Activated CD4-positive, CD25-positive, alpha-beta regulatory T cell treated with anti-CD3 and anti-CD28 coated beads, Interleukin-2, amount 50 U/mL, for 24 hours (primary cell): Measurements from ENCODE around the gene PPIL4.

Source experiments
- ATAC-seq, 2 donors: fragments of 150-1000 bp; cut with Tn5 transposase; one replicate each; pipeline ENCODE4 v1.10.0; 2021; ENCODE audit warnings: mild to moderate bottlenecking in 1 of 2, moderate library complexity in 1 of 2

The PPIL4 gene

GRCh38 chr6:149515494-149515893 is 30.3 kb downstream of the PPIL4 start:
- no peak for ATAC-seq

DNA sequence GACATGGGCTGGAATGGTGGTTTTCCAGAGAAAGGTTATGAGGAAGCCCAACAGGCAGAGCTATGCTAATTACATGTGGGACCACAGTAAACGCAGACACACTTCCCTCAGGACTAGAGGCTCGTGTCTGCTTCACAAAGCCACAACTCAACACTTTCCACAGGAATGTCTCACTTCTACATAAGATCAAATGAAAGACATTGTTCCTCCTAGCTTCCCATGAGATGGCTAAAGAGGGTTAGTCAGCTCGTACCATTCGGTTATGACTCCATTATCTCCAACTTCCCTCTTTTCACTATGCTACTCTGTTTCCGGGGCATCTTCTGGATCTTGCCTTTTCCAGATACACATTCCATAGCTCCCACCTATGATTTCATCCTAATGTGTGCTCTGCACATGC is 31.9 kb downstream of the PPIL4 start:
- no peak for ATAC-seq

DNA sequence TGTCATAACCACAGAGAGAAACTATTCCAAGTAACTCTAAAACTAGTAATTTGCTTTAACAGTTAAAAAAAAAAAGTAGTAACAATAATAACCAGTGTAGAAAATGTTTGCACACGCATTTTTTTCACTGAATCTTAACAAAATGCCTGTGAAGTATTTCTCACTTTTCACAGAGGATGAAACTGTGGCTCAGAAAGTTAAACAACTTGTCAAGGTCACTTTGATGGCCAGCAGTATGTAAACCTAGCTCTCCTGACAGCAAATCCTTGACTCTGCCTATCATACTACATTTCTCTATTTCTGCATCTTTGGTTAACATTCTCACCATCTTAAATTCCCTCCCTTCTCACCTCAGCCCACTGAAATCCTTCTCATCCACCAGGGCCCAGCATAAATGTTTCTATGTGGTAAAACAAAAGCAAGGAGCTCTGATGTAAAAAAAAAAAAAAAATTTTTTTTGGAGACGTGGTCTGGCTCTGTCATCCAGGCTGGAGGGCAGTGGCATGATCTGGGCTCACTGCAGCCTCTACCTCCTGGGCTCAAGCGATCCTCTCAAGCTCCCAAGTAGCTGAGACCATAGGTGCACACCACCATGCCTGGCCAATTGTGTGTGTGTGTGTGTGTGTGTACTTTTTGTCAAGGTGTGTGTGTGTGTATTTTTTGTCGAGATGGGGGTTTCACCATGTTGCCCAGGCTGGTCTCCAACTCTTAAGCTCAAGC is 34.9 kb downstream of the PPIL4 start:
- ATAC-seq = no peak

DNA sequence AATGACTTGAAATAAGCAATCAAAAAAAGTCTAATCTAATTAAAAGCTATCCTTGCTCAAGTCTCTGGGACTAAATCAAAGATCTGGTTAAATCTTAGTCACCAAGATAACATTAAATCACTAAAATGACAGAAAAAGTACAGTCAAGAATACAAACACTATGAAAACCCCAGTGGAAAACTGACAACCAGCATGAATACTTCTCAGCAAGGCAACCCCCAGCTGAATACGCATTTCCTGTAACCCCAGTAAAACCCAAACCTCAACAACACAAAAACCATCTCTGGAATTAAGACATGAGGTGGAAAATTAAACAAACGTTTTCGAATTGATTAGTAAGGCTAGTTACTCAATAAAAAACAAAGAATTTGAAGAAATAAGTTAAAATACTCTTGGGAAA is 37.4 kb downstream of the PPIL4 start:
- peak; percentile 87 to 94 for ATAC-seq

DNA sequence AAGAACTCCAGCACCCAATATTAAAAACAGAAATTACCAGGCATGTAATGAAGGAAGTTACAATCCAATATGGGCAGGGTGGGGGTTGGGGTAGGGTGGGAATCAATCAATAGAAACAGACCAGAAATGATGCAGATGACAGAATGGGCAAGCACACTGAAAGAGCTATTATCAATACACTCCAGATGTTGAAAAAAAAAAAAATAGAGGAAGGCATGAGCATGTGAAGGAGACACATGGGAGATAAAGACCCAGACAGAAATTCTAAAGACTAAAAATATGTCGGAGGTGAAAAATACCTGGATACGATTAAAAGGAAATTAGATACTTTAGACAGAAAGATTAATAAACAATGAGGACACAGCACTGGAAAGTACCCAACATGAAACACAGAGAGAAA is 42.0 kb downstream of the PPIL4 start:
- no peak for ATAC-seq

DNA sequence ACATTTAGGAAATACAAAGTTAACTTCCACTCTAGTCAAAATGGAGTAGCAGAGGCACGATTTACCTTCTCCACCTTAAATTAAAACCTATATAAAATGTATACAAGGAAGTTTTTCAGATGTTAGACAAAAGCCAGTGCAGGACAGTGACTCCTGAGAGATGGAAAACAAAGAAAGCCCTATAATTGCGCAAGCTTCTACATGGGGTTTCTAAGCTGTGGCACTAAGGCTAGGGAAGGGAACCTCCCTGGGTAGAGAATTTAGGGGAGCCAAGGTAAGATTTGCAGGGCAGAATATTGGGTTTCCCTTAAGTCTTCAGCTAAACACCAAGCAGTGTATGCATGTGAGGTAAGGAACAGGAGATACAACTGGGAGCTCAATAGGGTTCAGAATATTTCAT is 42.6 kb downstream of the PPIL4 start:
- no peak for ATAC-seq

DNA sequence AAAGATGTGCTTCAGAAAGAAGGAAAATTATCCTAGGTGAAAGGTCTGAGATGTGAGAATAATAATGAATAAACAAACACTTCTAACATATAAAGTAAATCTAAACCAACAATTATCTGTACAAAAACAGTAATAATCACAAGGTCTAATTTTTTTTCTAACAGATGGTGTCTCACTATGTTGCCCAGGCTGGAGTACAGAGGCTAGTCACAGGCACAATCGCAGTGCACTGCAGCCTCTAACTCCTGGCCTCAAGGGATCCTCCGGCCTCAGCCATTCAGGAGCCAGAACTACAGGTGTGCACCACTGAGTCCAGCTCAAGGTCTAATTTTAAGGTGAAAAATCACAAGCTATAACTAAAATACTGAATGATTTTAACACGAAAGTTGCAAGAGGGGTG is 44.1 kb downstream of the PPIL4 start:
- no peak for ATAC-seq

- no peak for ATAC-seq
These were observed 44.6 kb downstream of the PPIL4 start for GRCh38 chr6:149501201-149501600.

GRCh38 chr6:149500096-149500495 is 45.7 kb downstream of the PPIL4 start:
- ATAC-seq = peak; percentile 53 to 59

DNA sequence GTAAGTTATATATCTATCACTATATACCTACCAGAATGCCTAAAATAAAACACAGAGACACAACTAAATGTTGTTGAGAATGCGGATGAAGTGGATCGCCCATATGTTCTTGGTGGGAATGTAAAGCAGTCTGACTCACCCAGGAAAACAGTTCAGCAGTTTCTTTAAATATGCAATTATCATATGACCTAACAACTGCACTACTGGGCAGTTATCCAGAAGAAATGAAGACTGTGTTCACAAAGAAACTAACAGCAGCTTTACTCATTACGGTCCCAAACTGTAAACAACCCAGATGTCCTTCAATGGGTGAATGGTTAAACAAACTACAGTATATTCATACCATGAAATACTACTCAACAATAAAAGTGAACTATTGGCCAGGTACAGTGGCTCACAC is 46.8 kb downstream of the PPIL4 start:
- ATAC-seq = no peak

- ATAC-seq = no peak
These were observed 48.5 kb downstream of the PPIL4 start for GRCh38 chr6:149497365-149497764.

DNA sequence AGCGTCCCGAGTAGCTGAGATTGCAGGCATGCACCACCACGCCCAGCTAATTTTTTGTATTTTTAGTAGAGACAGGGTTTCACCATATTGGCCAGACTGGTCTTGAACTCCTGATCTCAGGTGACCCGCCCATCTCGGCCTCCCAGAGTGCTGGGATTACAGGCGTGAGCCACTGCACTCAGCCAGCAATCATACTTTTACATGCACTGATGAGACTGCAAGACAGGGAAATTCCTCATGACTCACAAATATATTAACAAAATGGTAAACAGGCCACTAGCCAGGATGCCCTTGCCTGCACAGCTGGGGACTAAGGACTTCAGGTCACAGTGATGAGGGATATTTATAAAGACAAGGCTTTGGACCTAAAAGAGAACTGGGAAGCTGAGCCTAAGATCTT is 49.2 kb downstream of the PPIL4 start:
- ATAC-seq = peak; percentile 53 to 54

DNA sequence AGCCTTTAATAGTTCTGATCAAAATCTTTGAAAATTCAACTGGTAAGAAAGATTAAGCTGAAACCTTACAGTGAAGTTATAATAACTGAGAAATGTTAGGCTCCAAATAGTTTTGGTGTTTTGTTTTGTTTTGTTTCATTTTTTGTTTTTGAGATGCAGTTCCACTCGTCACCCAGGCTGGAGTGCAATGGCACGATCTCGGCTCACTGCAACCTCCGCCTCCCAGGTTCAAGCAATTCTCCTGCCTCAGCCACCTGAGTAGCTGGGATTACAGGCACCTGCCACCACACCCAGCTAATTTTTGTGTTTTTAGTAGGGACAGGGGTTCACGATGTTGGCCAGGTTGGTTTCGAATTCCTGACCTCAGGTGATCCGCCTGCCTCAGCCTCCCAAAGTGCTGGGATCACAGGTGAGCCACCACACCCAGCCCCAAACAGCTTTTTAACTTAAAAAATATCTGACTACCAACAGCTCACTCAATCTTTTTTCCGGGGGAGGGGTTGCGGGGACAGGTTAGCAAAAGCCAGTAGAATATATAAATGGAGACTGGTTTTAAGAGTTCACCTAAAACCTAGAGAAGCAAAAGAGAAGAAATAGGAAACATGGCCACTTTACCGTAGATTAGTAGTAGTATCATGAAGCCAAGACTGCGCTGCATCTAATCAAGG is 50.4 kb downstream of the PPIL4 start:
- ATAC-seq = peak; percentile 8 to 25

DNA sequence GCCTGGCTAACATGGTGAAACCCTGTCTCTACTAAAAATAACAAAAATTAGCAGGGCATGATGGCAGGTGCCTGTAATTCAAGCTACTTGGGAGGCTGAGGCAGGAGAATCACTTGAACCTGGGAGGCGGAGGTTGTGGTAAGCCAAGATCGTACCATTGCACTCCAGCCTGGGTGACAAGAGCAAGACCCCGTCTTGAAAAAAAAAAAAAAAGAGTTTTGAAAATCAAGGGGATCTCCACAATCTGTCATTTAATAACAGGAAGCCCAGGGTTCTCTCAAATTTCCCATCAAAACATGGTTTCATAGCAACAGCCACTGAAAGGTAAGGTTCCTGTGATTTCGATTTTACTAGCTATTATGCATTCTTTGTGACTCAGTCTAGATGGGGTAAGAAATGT is 51.0 kb downstream of the PPIL4 start:
- ATAC-seq = peak; percentile 86 to 87

- no peak for ATAC-seq
These were observed 52.0 kb downstream of the PPIL4 start for GRCh38 chr6:149493761-149494320.

DNA sequence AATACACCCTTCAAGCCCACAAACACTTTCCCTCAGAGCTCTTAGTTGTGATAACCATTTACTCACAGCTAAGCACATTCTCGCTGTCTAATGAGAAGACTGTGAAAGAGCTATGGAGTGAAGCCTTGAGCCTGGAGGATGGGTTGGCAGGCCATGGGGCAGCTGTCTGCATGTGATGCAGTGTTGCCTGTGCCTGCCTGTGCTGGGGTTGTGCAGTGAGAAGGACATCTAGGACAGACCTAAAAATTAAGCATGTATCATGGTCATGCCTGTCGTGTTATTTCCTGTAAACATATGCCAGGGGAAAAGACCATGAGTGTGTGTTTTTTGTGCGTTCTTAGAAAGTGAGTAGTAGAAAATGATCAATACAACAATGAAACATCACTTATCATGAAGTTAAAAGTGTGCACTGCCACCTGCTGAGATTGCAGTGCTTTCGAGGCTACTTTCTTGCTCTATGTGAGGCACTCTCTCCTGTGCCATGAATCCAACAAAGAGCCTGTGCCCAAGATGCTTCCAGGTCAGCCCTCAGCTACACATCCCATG is 53.0 kb downstream of the PPIL4 start:
- no peak for ATAC-seq

DNA sequence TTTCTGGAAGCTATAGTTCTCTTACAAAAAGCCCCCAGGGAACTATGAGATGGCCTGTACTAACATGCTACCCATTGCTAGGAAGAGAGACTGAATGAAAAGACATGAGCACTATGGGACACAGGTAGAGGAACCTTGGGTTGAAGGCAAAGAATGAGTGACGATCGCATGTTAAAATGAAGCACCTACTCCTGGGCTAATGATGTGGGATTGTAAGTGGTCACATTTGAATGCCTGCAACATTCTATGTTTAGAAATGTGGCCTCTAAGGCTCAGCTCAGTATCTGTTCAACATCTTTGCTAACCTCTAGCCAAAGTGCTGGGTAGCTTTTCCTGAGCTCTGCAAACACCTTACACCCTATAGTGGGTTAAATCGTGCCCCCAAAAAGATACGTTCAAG is 55.9 kb downstream of the PPIL4 start:
- no peak for ATAC-seq

DNA sequence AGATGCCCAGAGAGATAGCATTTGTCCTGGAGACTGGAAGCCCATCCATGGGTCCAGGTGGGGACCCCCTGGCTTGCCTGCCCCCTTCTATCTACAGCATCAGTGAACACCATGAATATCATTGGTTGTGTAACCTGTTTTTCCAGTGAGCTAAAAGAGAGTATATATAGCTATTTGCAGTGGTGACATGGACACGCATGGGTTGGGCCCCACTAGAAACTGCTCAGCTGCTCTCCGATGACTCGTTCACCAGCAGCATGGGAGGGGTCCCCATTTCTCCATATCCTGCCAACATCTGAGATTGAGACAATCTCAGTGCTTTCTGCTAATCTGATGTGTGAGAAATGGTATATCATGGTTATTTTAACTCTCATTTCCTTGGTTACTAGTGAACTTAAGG is 57.0 kb downstream of the PPIL4 start:
- ATAC-seq = peak in 1 of 2 donors; percentile 22

DNA sequence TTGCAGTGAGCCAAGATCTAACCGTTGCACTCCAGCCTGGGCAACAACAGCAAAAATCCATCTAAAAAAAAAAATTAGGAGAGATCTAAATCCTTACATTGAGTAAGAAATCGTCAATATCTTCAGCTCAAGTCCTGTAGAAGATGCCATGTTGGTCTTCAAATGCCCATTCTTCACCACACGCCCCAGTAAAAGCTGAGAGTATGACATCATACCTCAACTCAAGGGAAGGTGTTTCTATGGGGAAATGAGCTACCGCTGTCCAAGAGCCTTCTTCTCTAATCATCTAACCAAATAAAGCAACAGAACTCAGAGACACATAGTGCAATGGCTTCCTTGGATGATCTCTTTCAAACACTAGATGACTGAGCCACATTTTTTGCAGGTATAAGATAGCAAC is 58.5 kb downstream of the PPIL4 start:
- ATAC-seq = no peak

GRCh38 chr6:149484733-149485700 is 60.8 kb downstream of the PPIL4 start, which contains the start of gene ZC3H12D:
Gene ZC3H12D (minus strand): TSS chr6:149485014. CDS start chr6:149474543, 10,471 bp downstream.
- peak; percentile 73 to 79 for ATAC-seq

DNA sequence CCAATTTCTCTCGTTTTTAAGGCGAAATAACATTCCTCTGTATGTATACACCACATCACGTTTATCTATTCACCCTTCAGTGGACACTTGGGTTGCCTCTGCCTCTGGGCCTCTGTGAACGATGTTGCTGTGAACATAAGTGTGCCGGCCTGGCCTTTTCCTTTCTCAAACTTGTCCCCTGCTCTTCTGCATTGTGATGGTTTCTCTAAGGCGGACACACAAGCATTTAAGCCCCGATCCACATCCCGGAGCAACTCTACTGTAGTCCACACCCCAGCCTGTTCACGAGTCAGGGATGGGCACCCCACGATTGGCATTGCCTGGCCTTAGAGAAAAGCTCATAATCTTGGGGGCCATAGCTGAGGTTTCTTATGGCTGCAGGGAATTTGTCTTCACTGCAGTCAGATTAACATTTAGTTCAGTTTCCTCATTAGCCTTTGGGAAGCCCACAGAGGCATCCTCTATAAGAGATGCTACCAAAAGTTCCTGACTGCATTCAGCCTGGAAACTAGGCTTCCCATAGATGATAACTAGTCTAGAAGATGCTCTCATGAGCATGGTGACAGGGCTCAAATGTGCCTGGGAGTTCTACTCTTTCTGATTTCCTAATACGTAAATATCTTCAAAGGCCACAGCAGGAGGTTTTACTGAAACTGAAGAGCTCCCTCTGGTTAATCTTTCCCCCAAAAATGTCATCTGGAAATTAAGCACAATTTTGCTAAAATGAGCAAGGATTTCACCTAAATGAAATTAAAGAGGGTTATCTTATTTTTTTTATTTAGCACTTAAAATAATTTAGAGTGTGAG is 61.8 kb downstream of the PPIL4 start:
- ATAC-seq = no peak

DNA sequence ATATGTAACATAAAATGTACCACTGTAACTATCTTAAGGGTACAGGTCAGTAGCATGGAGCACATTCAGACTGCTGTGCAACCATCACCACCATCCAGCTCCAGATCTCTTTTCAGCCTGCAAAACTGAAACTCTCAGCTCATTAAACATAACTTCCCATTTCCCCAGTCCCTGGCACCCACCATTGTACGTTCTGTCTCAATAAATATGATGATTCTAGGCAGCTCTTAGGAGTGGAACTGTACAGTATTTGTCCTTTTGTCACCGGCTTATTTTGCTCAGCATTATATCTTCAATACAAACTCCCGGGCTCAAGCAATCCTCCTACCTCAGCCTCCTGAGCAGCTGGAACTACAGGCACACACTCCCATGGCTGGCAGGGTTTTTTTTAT is 62.5 kb downstream of the PPIL4 start:
- no peak for ATAC-seq
